Measurements from ENCODE around the gene HES5. TPM values are rescaled to one million over a fixed set of nuclear protein-coding genes. Genes with fewer than 3 reads are reported as not detected.
A peak's percentile ranks its signal among the peaks of the same experiment; 100 is the strongest.

HES5 gene
- total and polyA plus RNA-seq, 2 of the 13 experiments (the other 11 are each of a cell fraction or from before 2014, with no cell fraction given): not detected

DNA sequence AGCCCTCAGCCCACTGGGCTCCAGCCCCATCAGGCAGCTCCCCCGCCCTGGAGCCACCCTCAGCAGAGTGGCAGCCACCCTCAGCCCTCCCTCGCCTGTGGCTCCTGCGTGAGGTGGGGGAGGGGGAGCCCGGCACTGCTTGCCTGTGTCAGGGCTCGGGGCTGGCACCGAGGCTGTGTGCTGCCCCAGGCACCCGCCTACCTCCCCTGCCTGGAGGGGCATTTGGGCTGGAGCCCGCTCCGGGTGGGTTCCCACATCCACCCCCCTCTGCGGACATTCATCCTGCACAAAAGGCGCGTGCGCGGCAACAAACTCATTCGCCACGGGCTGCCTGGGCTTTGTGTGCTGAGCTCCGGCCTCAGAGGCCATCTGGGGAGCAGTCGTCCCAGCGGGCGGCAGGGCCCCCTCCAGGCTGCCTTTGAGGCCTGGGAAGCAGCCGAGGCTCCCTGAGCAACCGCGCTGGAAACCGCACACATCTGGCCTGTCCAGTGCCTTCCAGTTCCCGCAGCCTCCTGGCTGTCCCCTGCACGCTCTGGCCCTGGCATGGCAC lies 13.6 kb upstream of the HES5 start:
- CTCF ChIA-PET (ENCODE audit: low intra/inter-chr PET ratio, low total read pairs): no interaction called here
- no peak overlapping the region for H3K27ac ChIP-seq (ENCODE audit: extremely low read length, insufficient read depth, low read length)
- TF ChIP-seq ZNF792 (CRISPR knock-in tag; IDR thresholded peaks at IDR 0.05) (no peak), ZNF501 (CRISPR knock-in tag; IDR thresholded peaks at IDR 0.05) (no peak), REXO4 (CRISPR knock-in tag; IDR thresholded peaks at IDR 0.05; ENCODE audit: borderline replicate concordance) (no peak), FOXC1 (CRISPR knock-in tag; IDR thresholded peaks at IDR 0.05; ENCODE audit: borderline replicate concordance) (no peak), ZNF75D (CRISPR knock-in tag; IDR thresholded peaks at IDR 0.05; ENCODE audit: borderline replicate concordance) (no peak), JUND (CRISPR knock-in tag; IDR thresholded peaks at IDR 0.05) (no peak), ZNF251 (CRISPR knock-in tag; IDR thresholded peaks at IDR 0.05) (no peak), RNF2 (conservative IDR thresholded peaks at IDR 0.05; ENCODE audit: low read depth) (no peak), STAG1 (CRISPR knock-in tag; IDR thresholded peaks at IDR 0.05) (peak; percentile 20; the same call in 1 of the 2 replicates), NFE2L1 (CRISPR knock-in tag; IDR thresholded peaks at IDR 0.05; ENCODE audit: borderline replicate concordance) (no peak), REL (CRISPR knock-in tag; conservative IDR thresholded peaks at IDR 0.05) (no peak), GABPB1 (CRISPR knock-in tag; IDR thresholded peaks at IDR 0.05) (peak; percentile 14; the same call in 1 of the 2 replicates), KDM5B (CRISPR knock-in tag; IDR thresholded peaks at IDR 0.05; ENCODE audit: borderline replicate concordance) (0 out of 2 replicates have a peak, but pooled peaks have one; percentile 40), ZNF780A (CRISPR knock-in tag; IDR thresholded peaks at IDR 0.05) (no peak), MED8 (CRISPR knock-in tag; IDR thresholded peaks at IDR 0.05; ENCODE audit: insufficient replicate concordance) (no peak), ARNTL (CRISPR knock-in tag; IDR thresholded peaks at IDR 0.05) (0 out of 2 replicates have a peak, but pooled peaks have one; percentile 37), FOXJ3 (CRISPR knock-in tag; IDR thresholded peaks at IDR 0.05; ENCODE audit: borderline replicate concordance) (no peak)
- TF ChIP-seq, protein P1, sequence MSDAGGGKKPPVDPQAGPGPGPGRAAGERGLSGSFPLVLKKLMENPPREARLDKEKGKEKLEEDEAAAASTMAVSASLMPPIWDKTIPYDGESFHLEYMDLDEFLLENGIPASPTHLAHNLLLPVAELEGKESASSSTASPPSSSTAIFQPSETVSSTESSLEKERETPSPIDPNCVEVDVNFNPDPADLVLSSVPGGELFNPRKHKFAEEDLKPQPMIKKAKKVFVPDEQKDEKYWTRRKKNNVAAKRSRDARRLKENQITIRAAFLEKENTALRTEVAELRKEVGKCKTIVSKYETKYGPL (CRISPR knock-in tag; IDR thresholded peaks at IDR 0.05): no peak
- TF ChIP-seq, protein P2, sequence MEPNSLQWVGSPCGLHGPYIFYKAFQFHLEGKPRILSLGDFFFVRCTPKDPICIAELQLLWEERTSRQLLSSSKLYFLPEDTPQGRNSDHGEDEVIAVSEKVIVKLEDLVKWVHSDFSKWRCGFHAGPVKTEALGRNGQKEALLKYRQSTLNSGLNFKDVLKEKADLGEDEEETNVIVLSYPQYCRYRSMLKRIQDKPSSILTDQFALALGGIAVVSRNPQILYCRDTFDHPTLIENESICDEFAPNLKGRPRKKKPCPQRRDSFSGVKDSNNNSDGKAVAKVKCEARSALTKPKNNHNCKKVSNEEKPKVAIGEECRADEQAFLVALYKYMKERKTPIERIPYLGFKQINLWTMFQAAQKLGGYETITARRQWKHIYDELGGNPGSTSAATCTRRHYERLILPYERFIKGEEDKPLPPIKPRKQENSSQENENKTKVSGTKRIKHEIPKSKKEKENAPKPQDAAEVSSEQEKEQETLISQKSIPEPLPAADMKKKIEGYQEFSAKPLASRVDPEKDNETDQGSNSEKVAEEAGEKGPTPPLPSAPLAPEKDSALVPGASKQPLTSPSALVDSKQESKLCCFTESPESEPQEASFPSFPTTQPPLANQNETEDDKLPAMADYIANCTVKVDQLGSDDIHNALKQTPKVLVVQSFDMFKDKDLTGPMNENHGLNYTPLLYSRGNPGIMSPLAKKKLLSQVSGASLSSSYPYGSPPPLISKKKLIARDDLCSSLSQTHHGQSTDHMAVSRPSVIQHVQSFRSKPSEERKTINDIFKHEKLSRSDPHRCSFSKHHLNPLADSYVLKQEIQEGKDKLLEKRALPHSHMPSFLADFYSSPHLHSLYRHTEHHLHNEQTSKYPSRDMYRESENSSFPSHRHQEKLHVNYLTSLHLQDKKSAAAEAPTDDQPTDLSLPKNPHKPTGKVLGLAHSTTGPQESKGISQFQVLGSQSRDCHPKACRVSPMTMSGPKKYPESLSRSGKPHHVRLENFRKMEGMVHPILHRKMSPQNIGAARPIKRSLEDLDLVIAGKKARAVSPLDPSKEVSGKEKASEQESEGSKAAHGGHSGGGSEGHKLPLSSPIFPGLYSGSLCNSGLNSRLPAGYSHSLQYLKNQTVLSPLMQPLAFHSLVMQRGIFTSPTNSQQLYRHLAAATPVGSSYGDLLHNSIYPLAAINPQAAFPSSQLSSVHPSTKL (CRISPR knock-in tag; IDR thresholded peaks at IDR 0.05): no peak
- TF ChIP-seq, protein P3, sequence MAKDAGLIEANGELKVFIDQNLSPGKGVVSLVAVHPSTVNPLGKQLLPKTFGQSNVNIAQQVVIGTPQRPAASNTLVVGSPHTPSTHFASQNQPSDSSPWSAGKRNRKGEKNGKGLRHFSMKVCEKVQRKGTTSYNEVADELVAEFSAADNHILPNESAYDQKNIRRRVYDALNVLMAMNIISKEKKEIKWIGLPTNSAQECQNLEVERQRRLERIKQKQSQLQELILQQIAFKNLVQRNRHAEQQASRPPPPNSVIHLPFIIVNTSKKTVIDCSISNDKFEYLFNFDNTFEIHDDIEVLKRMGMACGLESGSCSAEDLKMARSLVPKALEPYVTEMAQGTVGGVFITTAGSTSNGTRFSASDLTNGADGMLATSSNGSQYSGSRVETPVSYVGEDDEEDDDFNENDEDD (CRISPR knock-in tag; IDR thresholded peaks at IDR 0.05; ENCODE audit: borderline replicate concordance): no peak; the same call in 1 of the 2 replicates

More for the DNA sequence above, 13.6 kb upstream of the HES5 start:
- peak; percentile 0; the same call in 1 of the 3 replicates for ATAC-seq
- Histone ChIP-seq H2AFZ (ENCODE audit: low read length) (no peak overlapping the region), H4K20me1 (ENCODE audit: insufficient read depth, low read length) (no peaks in the 10 kb centered on the region), H3K4me1 (ENCODE audit: insufficient read depth, low read length) (peaks cover 65% of the 10 kb centered on the region), H3K9me3 (ENCODE audit: low read length) (no peaks in the 10 kb centered on the region), H3K79me2 (ENCODE audit: insufficient read depth, low read length) (no peaks in the 10 kb centered on the region), H3K27me3 (ENCODE audit: control insufficient read depth in 1 of 2, insufficient read depth in 2 of 2, low read length in 2 of 2) (peaks cover 4 to 6% of the 10 kb centered on the region in 2 experiments; a peak in 3 of 5 replicates), H3K36me3 (replicated peaks in 1 of 2; ENCODE audit: control insufficient read depth in 1 of 2, insufficient read depth in 2 of 2, low read length in 2 of 2) (no peaks in the 10 kb centered on the region), H3K4me2 (ENCODE audit: low read depth, low read length) (peak overlapping the region; percentile 83), H3K4me3 (replicated peaks in 1 of 3; ENCODE audit: insufficient read depth in 1 of 3, low read depth in 2 of 3, low read length in 3 of 3) (peak overlapping the region in 2 of 3 experiments; percentile 43 to 60; a peak in 3 of 6 replicates), H3K9ac (ENCODE audit: insufficient read depth, low read depth, low read length) (peak overlapping the region; percentile 32; the same call in 1 of the 2 replicates)
- intact Hi-C loops (cut with micrococcal nuclease; ENCODE audit: unreplicated experiment) (no loop called here), in situ Hi-C loops (cut with HindIII; ENCODE audit: extremely low pct_ligation_motif_present, low pct_unique_long_range_greater_than_20kb) (no loop called here)
- POLR2A ChIA-PET: interaction anchor here (0.7 to 3.4 kb wide), 5 partner anchors 9 to 131 kb away, joined by 3 to 29 read pairs (median 5); partner anchors contain the start of genes HES5, PANK4, PEX10 and PRXL2B
- DNase-seq (ENCODE audit: low spot score): no peak
- WGBS (ENCODE audit: low lambda C conversion rate): 3% methylated on average over 6 of the region's 26 CpGs
- no peak for FAIRE-seq
- no TSS peak for BruUV-seq (replicated peaks)

Data from HepG2 (cell line).